Activated CD8-positive, alpha-beta memory T cell treated with anti-CD3 and anti-CD28 coated beads, Interleukin-2, amount 50 U/mL, for 24 hours (primary cell): ENCODE results near the gene IL2RA.
"Not testable (repeated sequence)": the region's sequence is repeated elsewhere in the genome, so short reads cannot be mapped to it uniquely, and the experiment has no call there.

Source experiments
- DNase-seq: peaks from one replicate; pipeline ENCODE4 v3.0.0-alpha.2; 2020; ENCODE audit errors: extremely low read depth

The IL2RA gene

GRCh38 chr10:6062101-6062771 lies at the start of gene IL2RA:
TSS of gene IL2RA (minus strand) at chr10:6062367. CDS start at chr10:6062151, 216 bp downstream.
- DNase-seq = no peak

- DNase-seq = no peak
Observed at GRCh38 chr10:6110136-6110535, 48.0 kb upstream of the IL2RA start.

- no peak for DNase-seq
Observed at GRCh38 chr10:6109444-6109775, 47.2 kb upstream of the IL2RA start.

GRCh38 chr10:6108631-6109443 lies 46.7 kb upstream of the IL2RA start:
- DNase-seq = no peak

- DNase-seq = no peak
Observed at GRCh38 chr10:6108072-6108471, 45.9 kb upstream of the IL2RA start.

- not testable (repeated sequence) for DNase-seq
Observed at GRCh38 chr10:6107616-6108015, 45.4 kb upstream of the IL2RA start.

- no peak for DNase-seq
Observed at GRCh38 chr10:6103591-6103990, 41.4 kb upstream of the IL2RA start.

GRCh38 chr10:6102128-6102527 lies 40.0 kb upstream of the IL2RA start:
- no peak for DNase-seq

- no peak for DNase-seq
Observed at GRCh38 chr10:6101181-6101580, 39.0 kb upstream of the IL2RA start.

GRCh38 chr10:6100370-6100769 lies 38.2 kb upstream of the IL2RA start:
- no peak for DNase-seq

GRCh38 chr10:6098156-6098555 lies 36.0 kb upstream of the IL2RA start:
- DNase-seq = no peak

GRCh38 chr10:6097063-6097462 lies 34.9 kb upstream of the IL2RA start:
- DNase-seq = no peak

- no peak for DNase-seq
Observed at GRCh38 chr10:6095810-6096570, 33.8 kb upstream of the IL2RA start.

GRCh38 chr10:6092731-6093130 lies 30.6 kb upstream of the IL2RA start:
- no peak for DNase-seq

- DNase-seq = no peak
Observed at GRCh38 chr10:6091630-6092029, 29.5 kb upstream of the IL2RA start.

GRCh38 chr10:6089334-6090219 lies 27.4 kb upstream of the IL2RA start:
- no peak for DNase-seq

GRCh38 chr10:6088721-6089333 lies 26.7 kb upstream of the IL2RA start, which contains the start of gene RBM17:
TSS of gene RBM17 (plus strand) at chr10:6089034. CDS start at chr10:6097066, 8,032 bp downstream.
- peak; percentile 92 for DNase-seq

GRCh38 chr10:6086375-6087233 lies 24.4 kb upstream of the IL2RA start:
- DNase-seq = peak; percentile 62

GRCh38 chr10:6083523-6084475 lies 21.6 kb upstream of the IL2RA start:
- DNase-seq = peak; percentile 53
